ENCODE measurements around the gene FGF22. TPM values are rescaled to one million over a fixed set of nuclear protein-coding genes. Genes with fewer than 3 reads are reported as not detected.
A peak's percentile ranks its signal among the peaks of the same experiment; 100 is the strongest.

FGF22 gene
- polyA plus RNA-seq, 1 donor = 0.24 TPM

DNA sequence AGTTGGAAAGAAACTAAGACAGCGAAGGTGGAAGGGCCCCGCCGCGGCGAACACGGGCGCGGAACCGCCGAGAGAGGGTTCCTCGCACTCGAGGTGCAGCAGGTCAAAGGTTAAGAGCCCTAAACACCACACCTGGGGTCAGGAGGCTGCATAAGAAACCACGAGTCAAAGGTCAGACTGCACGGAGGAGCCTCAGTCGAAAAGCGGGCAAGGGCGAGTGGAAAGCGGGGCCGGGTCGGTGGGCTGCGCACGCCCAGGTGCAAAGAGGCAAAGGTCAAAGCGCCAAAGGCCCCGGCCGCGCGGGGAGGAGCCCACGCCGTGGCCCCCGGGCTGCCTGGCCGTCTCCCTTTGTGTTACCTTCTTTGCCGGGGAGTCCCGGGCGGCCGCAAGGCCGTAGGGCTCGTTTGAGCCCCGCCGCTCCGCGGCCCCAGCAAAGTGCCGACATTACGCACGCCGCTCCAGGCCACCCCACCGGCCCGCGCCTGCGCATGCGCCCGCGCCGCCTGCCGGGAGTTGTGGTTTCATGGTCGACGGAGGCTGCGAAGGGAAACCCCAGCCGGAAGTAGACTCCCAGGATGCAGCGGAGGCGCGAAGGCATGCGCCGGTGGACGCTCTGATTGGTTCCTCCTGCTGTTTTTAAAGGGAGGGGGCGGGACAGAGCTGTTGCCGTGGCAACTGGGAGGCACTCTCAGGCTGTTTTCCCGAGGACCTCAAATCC is 6.5 kb upstream of the FGF22 start, which contains the start of gene POLRMT:
POLRMT (minus strand) TSS at position 470 of the 718 bp plus-strand sequence; CDS start at position 445, 25 bp downstream.
- Histone ChIP-seq H3K4me3 (ENCODE audit: low read length) (peak within 1 kb of the TSS; percentile 99), H3K4me1 (ENCODE audit: control insufficient read depth, insufficient read depth, low read length) (peaks cover 17% of the 10 kb centered on the region), H3K9me3 (ENCODE audit: control insufficient read depth, low read depth, low read length) (peaks cover 3% of the 10 kb centered on the region), H3K36me3 (ENCODE audit: control insufficient read depth, insufficient read depth, low read length) (peaks cover 24% of the 10 kb centered on the region), H3K27me3 (ENCODE audit: control insufficient read depth, insufficient read depth, low read length) (peaks cover 4% of the 10 kb centered on the region), H3K27ac (ENCODE audit: low read length) (peak within 1 kb of the TSS; percentile 96)
- WGBS (ENCODE audit: insufficient coverage, low lambda C conversion rate) = no CpG with 5 or more reads among the region's 67 CpGs
- DNase-seq = peak; percentile 98 to 99

DNA sequence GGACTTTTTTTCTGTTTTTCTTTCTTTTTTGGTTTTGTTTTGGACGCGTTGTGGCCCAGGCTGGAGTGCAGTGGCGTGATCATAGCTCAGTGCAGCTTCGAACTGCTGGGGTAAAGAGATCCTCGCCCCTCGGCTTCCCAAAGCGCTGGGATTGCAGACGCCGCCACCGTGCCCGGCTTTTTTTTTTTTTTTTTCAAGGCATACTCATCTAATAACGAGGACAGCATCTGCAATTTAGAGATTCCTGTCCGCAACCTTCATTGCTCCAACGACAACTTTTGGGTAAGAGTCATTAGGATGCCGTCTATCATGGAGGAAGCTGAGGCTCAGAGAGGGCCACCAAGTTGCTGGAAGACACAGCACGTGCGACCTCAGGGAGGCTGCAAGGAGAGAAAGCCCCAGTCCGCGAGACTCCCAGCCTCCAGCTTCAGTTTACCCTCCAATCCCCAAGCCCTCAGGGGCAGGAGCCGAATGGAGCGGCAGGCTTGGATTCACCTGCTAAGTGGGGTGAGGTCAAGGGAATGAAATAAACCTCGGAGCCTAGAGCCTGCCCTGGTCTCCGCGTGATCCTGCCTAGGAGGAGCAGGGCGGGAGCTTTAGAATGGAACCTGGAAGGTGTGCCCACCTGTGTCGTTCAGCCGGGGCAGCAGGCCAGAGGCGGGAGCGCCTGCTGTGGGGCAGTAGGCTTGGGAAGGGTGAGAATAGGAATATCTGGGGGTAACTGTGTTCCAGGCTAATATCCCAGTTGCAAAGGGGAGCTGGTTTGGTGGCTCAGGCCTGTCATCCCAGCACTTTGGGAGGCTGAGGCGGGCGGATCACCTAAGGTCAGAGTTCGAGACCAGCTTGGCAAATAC is 5.7 kb upstream of the FGF22 start:
- Histone ChIP-seq H3K27ac (ENCODE audit: low read length) (no peak overlapping the region), H3K9me3 (ENCODE audit: control insufficient read depth, low read depth, low read length) (peaks cover 4% of the 10 kb centered on the region), H3K27me3 (ENCODE audit: control insufficient read depth, insufficient read depth, low read length) (peaks cover 12% of the 10 kb centered on the region), H3K4me1 (ENCODE audit: control insufficient read depth, insufficient read depth, low read length) (peaks cover 25% of the 10 kb centered on the region), H3K36me3 (ENCODE audit: control insufficient read depth, insufficient read depth, low read length) (peaks cover 16% of the 10 kb centered on the region), H3K4me3 (ENCODE audit: low read length) (peak overlapping the region; percentile 78)
- no peak for DNase-seq
- no CpG with 5 or more reads among the region's 32 CpGs for WGBS (ENCODE audit: insufficient coverage, low lambda C conversion rate)

DNA sequence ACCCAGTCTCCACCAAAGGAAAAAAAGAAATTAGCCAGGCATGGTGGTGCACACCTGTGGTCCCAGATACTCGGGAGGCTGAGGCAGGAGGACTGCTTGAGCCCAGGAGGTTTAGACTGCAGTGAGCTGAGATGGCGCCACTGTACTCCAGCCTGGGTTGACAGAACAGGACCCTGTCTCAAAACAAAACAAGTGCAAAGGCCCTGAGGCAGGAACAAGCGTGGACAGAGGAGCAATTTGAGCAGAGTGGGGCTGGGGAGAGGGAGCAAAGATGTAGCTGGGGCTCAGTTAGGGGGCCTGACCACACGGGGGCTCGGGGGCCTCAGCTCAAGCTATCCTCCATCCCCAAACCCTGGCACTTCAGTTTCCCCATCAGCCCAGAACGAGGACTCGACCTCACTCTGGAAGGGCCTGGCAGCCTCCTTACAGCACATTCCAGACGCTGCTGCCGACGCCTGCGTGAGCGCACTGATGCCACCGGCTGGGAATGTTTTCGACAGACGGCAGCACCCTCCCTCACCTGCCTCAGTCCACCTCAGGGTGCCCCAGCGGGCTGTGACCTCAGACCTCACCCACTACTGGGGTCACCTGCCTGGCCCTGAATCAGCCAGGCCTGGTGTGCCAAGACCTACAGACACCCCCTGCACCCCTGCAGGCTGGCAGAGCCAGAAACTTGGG is 4.6 kb upstream of the FGF22 start:
- no CpG with 5 or more reads among the region's 16 CpGs for WGBS (ENCODE audit: insufficient coverage, low lambda C conversion rate)
- peaks cover 29% of the 10 kb centered on the region for H3K4me1 ChIP-seq (ENCODE audit: control insufficient read depth, insufficient read depth, low read length)

DNA sequence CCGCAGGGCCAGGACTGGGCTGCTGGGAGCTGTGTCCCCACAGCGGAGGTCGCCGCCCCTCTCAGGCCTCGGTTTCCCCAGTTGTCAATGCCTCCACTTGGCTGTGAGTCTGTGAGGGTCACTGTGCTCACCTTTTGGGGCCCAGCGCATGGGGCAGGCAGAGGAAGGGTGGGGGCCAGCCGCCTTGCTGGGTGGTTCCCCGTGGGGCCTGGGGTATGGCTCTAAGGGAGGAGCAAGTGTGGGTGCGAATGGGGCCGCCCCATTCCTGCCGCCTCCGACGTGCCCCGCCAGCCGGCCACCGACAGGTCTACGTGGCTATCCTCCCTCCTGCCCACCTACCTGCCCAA is 800 bp upstream of the FGF22 start:
- peaks cover under 1% of the 10 kb centered on the region for H3K36me3 ChIP-seq (ENCODE audit: control insufficient read depth, insufficient read depth, low read length)
- H3K4me3 ChIP-seq (ENCODE audit: low read length) = no peak overlapping the region
- peaks cover 17% of the 10 kb centered on the region for H3K4me1 ChIP-seq (ENCODE audit: control insufficient read depth, insufficient read depth, low read length)
- no peak for DNase-seq
- WGBS (ENCODE audit: insufficient coverage, low lambda C conversion rate) = no CpG with 5 or more reads among the region's 17 CpGs
- peaks cover 13% of the 10 kb centered on the region for H3K9me3 ChIP-seq (ENCODE audit: control insufficient read depth, low read depth, low read length)
- no peak overlapping the region for H3K27ac ChIP-seq (ENCODE audit: low read length)
- peaks cover 14% of the 10 kb centered on the region for H3K27me3 ChIP-seq (ENCODE audit: control insufficient read depth, insufficient read depth, low read length)

More for the DNA sequence above, 4.6 kb upstream of the FGF22 start:
- peaks cover 14% of the 10 kb centered on the region for H3K27me3 ChIP-seq (ENCODE audit: control insufficient read depth, insufficient read depth, low read length)
- no peak overlapping the region for H3K4me3 ChIP-seq (ENCODE audit: low read length)
- DNase-seq = no peak
- H3K27ac ChIP-seq (ENCODE audit: low read length) = no peak overlapping the region
- peaks cover 6% of the 10 kb centered on the region for H3K9me3 ChIP-seq (ENCODE audit: control insufficient read depth, low read depth, low read length)
- peaks cover 9% of the 10 kb centered on the region for H3K36me3 ChIP-seq (ENCODE audit: control insufficient read depth, insufficient read depth, low read length)

DNA sequence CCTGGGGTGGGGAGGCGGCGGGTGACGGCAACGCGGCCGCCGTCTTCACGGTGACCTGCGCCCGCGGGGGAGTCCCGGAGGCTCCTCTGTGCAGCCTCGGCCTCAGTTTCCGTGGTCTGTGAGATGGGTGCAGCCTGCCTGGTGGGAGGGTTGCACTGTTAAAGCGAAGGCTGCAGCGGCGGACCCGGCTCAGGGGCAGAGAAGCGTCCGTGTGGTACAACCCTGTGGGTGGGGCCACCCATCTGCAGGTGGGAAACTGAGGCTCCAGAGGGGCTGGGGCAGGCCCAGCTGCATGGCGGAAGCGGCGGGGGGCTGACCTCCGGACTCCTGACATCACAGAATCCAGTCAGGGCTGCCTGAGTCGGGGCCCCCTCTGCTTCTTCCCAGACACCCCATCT is 481 bp downstream of the FGF22 start:
- H3K9me3 ChIP-seq (ENCODE audit: control insufficient read depth, low read depth, low read length) = peaks cover 16% of the 10 kb centered on the region
- no peak overlapping the region for H3K27ac ChIP-seq (ENCODE audit: low read length)
- WGBS (ENCODE audit: insufficient coverage, low lambda C conversion rate) = no CpG with 5 or more reads among the region's 25 CpGs
- peaks cover 14% of the 10 kb centered on the region for H3K27me3 ChIP-seq (ENCODE audit: control insufficient read depth, insufficient read depth, low read length)
- H3K36me3 ChIP-seq (ENCODE audit: control insufficient read depth, insufficient read depth, low read length) = peaks cover 9% of the 10 kb centered on the region
- H3K4me3 ChIP-seq (ENCODE audit: low read length) = no peak overlapping the region
- peaks cover 12% of the 10 kb centered on the region for H3K4me1 ChIP-seq (ENCODE audit: control insufficient read depth, insufficient read depth, low read length)
- DNase-seq = no peak

DNA sequence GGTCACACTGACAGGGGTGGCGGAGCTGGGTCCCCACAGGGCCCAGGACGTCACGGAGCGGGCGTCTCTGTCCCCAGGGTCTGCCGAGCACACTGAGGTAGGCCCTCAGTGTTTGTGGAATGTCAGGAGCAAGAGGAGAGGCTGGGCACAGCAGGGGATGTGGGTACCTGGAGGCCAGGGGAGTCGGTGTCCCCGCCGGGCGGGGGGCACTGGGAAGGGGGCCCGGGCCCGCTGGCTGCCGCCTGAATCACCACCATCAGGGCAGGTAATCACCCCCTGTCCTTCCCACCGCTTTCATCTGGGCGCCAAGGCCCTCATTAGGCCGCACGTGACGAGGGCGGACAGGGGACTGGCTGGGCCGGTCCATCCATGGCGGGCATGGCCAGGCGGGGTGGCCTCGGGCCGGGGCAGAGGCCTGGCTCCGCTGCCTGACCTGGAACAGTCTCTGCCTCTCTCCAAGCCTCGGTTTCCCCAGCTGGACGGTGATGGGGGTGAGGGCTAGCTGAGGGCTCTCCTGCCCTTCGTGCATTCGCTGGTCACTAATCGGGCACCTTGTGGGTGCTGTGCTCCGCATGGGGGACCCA is 1.0 kb downstream of the FGF22 start:
- Histone ChIP-seq H3K36me3 (ENCODE audit: control insufficient read depth, insufficient read depth, low read length) (peaks cover 10% of the 10 kb centered on the region), H3K27ac (ENCODE audit: low read length) (no peak overlapping the region), H3K4me1 (ENCODE audit: control insufficient read depth, insufficient read depth, low read length) (peaks cover 12% of the 10 kb centered on the region), H3K4me3 (ENCODE audit: low read length) (no peak overlapping the region), H3K27me3 (ENCODE audit: control insufficient read depth, insufficient read depth, low read length) (peaks cover 14% of the 10 kb centered on the region), H3K9me3 (ENCODE audit: control insufficient read depth, low read depth, low read length) (peaks cover 17% of the 10 kb centered on the region)
- no peak for DNase-seq
- no CpG with 5 or more reads among the region's 31 CpGs for WGBS (ENCODE audit: insufficient coverage, low lambda C conversion rate)

DNA sequence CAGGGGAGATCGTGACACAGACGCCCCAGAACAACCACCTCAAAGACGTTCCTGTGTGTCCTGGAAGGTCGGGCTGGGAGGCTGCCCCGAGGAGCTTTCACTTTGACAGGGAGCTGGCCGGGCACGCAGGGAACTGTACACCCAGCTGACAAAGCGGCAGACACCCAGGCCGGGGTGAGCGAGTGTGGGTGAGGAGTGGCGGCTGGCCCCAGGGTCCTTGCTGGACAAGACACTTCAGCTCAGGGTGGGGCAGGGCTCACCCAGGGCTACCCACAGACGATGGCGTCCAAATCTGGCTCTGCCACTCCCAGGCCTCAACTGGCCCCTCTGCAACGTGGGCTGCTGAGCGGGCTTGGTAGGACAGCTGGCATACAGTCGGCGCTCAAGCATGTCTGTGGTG is 2.0 kb downstream of the FGF22 start:
- peaks cover 14% of the 10 kb centered on the region for H3K27me3 ChIP-seq (ENCODE audit: control insufficient read depth, insufficient read depth, low read length)
- H3K36me3 ChIP-seq (ENCODE audit: control insufficient read depth, insufficient read depth, low read length) = peaks cover 18% of the 10 kb centered on the region
- H3K9me3 ChIP-seq (ENCODE audit: control insufficient read depth, low read depth, low read length) = peaks cover 23% of the 10 kb centered on the region
- H3K27ac ChIP-seq (ENCODE audit: low read length) = no peak overlapping the region
- peaks cover 12% of the 10 kb centered on the region for H3K4me1 ChIP-seq (ENCODE audit: control insufficient read depth, insufficient read depth, low read length)
- WGBS (ENCODE audit: insufficient coverage, low lambda C conversion rate) = no CpG with 5 or more reads among the region's 17 CpGs
- H3K4me3 ChIP-seq (ENCODE audit: low read length) = no peak overlapping the region
- DNase-seq = no peak

DNA sequence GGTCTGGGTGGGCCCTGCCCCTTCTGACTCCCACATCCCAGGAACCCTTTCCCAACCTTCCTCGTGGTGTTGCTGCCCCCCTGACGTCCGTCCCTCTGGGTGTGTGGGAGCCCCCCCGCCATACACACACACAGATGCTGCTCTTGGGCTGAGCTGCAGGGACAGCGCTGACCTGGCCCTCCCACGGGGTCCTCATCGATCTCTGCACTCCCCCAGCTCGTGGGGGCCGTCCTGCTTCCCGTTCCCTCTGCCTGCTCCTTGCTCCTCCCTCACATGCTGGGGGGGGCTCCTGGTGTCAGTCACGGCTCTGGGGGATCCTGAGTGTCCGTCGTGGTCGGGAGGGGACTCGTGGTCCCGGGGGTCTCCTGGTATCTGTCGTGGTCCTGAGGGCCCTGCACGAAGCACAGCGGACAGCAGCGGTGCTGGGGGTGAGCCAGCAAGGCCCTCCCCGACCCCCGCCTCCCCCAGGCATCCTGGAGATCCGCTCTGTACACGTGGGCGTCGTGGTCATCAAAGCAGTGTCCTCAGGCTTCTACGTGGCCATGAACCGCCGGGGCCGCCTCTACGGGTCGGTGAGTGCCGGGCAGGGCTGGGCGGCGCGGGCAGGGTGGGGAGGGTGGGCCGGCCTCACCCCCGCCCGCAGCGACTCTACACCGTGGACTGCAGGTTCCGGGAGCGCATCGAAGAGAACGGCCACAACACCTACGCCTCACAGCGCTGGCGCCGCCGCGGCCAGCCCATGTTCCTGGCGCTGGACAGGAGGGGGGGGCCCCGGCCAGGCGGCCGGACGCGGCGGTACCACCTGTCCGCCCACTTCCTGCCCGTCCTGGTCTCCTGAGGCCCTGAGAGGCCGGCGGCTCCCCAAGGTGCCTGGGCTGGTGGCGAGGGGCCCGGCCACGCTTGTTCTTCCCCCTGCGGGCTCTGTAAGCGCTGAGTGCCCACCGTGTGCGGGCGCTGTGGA is 3.4 kb downstream of the FGF22 start:
- Histone ChIP-seq H3K36me3 (ENCODE audit: control insufficient read depth, insufficient read depth, low read length) (peaks cover 31% of the 10 kb centered on the region), H3K27me3 (ENCODE audit: control insufficient read depth, insufficient read depth, low read length) (peaks cover 11% of the 10 kb centered on the region), H3K9me3 (ENCODE audit: control insufficient read depth, low read depth, low read length) (peaks cover 23% of the 10 kb centered on the region), H3K27ac (ENCODE audit: low read length) (no peak overlapping the region), H3K4me3 (ENCODE audit: low read length) (no peak overlapping the region), H3K4me1 (ENCODE audit: control insufficient read depth, insufficient read depth, low read length) (peaks cover 12% of the 10 kb centered on the region)
- no peak for DNase-seq
- no CpG with 5 or more reads among the region's 70 CpGs for WGBS (ENCODE audit: insufficient coverage, low lambda C conversion rate)

DNA sequence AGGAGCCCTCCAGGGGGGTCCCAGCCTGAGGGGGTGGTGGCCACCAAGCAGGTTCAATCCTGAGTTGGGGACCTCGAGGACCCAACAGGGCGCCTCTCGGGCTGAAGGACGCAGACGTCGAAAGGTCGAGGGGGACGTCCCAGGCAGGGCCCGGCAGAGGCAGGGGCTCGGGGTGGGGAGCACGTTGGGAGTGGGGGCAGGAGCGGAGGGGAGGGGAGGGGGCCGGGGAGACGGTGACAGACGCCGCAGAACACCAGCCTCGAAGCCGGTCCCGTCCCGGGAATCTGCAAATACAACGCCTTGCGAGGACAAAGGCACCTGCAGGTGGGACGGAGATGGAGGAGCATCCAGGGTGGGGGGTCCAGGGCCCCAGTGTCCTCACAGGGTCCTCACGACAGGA is 4.1 kb downstream of the FGF22 start:
- no CpG with 5 or more reads among the region's 24 CpGs for WGBS (ENCODE audit: insufficient coverage, low lambda C conversion rate)
- Histone ChIP-seq H3K27me3 (ENCODE audit: control insufficient read depth, insufficient read depth, low read length) (peaks cover 5% of the 10 kb centered on the region), H3K9me3 (ENCODE audit: control insufficient read depth, low read depth, low read length) (peaks cover 23% of the 10 kb centered on the region), H3K36me3 (ENCODE audit: control insufficient read depth, insufficient read depth, low read length) (peaks cover 36% of the 10 kb centered on the region), H3K4me1 (ENCODE audit: control insufficient read depth, insufficient read depth, low read length) (peaks cover 7% of the 10 kb centered on the region), H3K27ac (ENCODE audit: low read length) (no peak overlapping the region), H3K4me3 (ENCODE audit: low read length) (no peak overlapping the region)
- DNase-seq = no peak
